Measurements from ENCODE around the gene ANXA2.

The ANXA2 gene

DNA sequence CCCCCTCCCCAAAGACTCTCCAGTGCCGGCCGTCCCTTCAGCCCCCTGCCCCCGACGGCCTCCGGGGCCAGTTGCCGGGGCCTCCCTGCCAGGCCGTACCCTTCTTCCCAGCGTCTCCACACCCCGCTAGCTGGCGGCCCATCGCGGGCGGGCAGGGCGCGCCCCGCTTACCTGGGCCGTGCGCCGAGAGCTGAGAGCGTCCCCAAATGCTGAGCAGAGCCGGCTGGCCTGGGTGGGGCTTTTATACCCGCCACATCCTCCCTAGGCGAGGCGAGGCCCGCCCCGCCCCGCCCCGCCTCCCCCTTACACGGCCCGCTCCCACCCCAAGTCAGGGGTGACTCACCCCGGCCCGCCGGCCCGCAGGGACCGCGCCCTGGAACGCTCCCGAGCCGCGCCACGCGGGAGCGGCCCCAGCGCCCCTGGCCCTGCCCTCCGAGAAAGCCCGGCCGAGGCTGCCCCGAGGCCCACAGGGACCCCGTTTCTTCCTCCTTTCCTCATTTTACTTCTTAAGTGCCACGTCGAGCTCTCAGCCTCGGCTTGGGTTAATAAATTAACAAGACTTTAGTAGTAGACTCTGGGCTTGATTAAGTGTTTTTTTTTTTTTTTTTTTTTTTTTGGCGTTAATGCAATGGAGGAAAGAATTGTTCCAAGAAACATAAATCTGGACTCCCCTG lies at the start of gene ANXA2:
TSS of gene ANXA2 (minus strand) at position 215 of the 674 bp plus-strand sequence. CDS start 11,911 bp downstream, outside the sequence.
- intact Hi-C loops (cut with DNase I): no loop called here
- DNase-seq: peak in 34 of 42 donors; percentile 6 to 83 (median 38)

DNA sequence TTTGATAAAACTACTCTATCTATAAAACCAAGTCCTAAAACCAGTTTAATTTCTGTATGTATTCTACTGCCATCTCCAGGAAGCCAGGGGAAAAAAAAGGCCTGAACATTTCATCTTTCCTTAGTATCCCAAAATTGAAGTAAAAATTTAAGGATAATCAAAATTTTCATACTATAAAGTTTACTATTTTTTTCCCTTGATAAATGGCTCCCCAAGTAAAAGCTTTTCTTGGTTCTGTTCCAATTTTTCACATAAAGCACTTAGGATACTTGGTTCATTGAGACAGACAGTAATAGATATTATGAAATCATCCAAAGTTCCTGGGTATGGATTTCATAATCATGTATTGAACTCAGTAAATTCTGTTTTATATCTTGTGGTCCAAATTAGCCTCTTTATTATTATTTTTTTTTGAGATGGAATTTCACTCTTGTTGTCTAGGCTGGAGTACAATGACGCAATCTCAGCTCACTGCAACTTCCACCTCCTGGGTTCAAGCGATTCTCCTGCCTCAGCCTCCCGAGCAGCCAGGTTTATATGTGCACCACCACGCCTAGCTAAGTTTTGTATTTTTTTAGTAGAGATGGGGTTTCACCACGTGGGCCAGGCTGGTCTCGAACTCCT lies 46.6 kb upstream of the ANXA2 start:
- intact Hi-C loops (cut with DNase I): loop anchor here (10.0 kb wide), 1 partner anchor 80 kb away; no protein-coding TSS in a partner anchor
- no peak for DNase-seq

DNA sequence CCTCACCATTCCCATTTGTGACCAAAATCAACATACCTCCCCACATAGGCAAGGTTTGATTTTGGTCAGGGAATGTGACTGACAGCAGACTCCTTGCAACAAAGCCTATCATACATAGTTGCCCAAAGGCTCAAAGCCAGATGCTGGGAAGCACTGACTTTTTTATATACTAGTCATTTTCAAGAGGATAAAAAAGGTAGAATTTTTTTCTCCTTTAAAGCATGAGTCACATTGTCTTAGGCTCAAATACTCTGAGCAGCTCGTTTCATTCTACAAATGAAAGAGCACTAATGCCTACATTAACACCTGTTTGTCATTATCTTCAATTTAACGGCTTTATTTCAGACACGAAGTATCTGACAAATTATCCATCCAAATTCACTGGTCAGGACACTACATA lies 45.0 kb upstream of the ANXA2 start:
- no peak for DNase-seq
- intact Hi-C loops (cut with DNase I): loop anchor here (10.0 kb wide), 1 partner anchor 78 kb away; no protein-coding TSS in a partner anchor

DNA sequence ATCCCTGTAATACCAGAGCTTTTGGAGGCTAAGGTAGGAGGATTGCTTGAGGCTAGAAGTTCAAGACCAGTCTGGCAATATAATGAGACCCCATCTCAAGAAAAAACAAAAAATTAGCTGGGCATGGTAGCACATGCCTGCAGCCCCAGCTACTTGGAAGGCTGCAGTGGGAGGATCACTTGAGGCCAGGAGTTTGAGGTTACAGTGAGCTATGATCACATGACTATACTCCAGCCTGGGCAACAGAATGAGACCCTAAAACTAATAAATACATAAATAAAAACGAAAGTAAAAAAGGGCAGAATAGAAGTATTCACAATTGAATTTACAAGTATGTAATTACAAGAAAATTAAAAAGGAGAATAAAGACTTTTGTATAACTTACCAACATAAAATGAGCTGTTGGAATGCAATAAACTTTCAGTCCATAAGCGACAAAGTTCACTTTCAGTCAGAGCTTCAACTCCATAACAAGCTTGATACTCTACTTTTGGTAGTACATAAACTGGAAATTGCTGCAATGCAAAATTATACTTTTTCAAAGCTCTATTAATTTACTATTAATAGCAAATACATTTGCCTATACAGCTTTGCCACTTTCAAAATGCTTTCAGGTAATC lies 44.4 kb upstream of the ANXA2 start:
- DNase-seq: no peak
- intact Hi-C loops (cut with DNase I): loop anchor here (10.0 kb wide), 1 partner anchor 77 kb away; no protein-coding TSS in a partner anchor

DNA sequence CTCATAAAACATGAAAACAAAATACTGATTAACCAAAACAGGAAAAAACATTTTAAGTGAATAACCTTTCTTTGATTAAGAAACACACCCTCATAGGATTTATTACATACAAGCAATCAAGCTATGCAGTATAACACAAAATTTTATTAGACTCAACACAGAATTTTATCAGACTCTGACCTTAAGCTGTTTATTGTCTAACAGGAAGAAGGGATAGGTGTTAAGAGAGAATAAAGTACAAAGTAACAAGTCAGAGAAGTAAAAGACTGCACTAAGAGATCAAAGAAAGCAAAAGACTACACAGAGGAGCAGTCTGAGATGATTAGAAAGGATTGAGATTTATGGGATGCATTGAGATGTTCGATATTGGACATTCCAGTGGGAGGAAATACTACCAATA lies 43.5 kb upstream of the ANXA2 start:
- intact Hi-C loops (cut with DNase I): loop anchor here (10.0 kb wide), 1 partner anchor 77 kb away; no protein-coding TSS in a partner anchor
- DNase-seq: no peak

DNA sequence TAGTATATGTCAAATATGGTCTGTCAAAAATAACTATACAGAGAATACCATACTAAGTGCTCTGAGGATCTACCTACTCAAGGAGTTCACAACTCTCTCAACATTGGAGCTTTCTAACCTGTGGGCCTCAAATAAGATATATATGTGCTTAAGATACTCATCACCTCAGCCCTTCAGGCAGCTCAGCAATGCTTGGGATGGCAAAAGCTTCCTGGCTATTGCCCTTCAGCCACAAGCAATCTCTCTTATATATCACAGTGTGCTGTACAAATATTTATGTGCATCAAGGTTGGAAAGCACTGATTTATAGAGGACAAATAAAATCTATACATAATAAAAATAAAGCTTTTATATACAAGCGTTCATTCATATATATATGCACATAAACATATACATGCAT lies 40.9 kb upstream of the ANXA2 start:
- no peak for DNase-seq
- intact Hi-C loops (cut with DNase I): no loop called here

DNA sequence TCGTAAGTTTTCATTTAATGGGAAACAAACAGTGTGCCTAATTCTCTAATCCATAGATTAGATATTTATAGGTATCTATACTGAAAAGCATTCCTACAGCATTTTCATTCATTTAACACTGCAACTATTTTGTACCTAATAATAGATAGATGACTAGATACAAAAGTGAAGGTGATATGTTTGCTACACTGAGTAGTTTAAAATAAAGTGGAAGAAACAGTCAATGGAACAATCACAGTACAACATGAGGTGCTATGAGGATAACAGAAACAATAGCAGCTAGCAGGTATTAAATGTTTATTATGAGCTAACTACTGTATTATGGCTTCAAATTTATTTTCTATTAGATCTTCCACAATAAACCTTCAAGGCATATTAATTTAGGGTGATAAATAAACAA lies 31.1 kb upstream of the ANXA2 start:
- intact Hi-C loops (cut with DNase I): no loop called here
- DNase-seq: no peak

DNA sequence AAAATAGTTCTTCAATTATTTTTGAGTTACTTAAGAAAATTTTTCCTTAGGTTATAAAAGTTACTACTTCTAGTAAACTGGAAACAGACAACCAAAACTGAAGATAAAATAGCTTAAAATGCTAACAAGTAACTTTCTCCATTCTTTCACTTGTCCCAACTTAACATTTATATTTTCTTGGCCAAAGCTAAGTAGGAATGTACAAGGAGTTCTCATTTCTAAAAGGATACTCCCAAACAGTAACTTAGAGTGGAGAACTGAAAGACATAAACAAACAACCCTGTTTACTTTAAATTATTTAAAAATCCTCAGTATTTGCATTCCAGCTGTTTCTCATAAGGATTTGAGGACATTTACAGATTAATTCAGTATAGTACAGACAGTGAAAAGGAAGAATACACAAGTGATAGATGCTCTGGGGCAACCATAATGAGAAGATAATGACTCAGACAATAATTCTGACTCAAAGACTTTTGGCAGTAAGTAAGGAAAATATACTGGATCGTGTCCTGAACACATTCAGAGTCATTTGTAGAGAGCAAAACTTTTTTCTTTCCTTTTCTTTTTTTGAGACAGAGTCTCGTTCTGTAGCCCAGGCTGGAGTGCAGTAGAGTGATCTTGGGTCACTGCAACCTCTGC lies 29.2 kb upstream of the ANXA2 start:
- intact Hi-C loops (cut with DNase I): no loop called here
- no peak for DNase-seq

DNA sequence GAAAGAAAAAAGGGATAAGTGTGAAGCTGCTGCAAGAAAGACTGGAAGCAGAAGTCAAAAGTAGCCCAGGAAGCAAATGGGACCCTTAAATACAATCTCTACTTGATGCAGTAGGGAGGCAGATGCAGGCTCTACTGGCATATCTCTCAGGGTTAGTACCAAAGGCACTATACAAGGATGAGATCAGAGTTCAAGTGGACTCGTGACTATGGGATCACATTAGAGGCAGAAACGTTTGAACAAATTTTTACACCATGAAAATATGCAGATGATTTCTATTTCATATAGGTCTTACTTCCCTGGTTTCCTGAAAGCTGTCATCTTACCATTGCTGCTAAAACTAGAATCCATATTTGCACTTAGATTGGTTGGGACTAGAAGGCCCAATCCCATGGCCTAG lies 27.7 kb upstream of the ANXA2 start:
- intact Hi-C loops (cut with DNase I): no loop called here
- DNase-seq: no peak

DNA sequence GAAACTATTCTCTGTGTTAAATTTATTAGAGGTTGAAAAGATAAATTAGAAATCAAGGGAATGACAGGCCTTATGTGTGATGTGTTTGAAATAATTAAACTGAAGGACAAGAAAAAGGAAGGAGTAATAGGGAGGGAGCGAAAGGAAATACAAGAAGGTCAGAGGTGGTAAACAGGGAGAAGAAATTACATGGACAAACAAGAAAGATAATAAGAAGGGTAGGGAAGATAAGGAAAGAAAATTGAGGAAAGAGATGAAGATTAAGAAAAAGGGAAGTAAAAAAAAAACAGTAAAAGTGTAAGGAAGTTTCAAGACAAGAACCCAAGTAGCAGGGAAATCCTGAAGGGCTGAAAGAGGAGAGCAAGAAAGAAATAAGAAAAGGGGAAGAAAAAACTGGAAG lies 26.2 kb upstream of the ANXA2 start:
- intact Hi-C loops (cut with DNase I): no loop called here
- DNase-seq: no peak

DNA sequence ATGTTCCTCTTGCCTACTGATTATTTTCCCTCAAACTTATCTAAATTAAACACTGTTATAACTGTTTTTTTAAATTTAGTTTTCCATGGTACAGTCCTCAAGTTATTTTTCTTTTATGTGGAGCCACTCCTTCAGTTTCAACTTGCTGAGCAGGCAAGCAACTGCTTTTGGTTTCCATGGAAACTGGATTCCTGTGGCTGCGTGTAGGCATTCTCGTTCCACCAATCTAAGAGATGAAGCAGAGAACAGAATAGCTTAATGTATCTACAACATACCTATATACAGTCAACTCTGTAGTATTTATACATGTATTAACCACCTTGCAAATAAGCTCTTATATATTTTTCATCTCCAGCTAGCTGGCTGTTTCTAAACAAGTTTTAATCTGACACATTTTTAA lies 25.8 kb upstream of the ANXA2 start:
- DNase-seq: peak in 30 of 42 donors; percentile 7 to 77 (median 42)
- intact Hi-C loops (cut with DNase I): no loop called here

DNA sequence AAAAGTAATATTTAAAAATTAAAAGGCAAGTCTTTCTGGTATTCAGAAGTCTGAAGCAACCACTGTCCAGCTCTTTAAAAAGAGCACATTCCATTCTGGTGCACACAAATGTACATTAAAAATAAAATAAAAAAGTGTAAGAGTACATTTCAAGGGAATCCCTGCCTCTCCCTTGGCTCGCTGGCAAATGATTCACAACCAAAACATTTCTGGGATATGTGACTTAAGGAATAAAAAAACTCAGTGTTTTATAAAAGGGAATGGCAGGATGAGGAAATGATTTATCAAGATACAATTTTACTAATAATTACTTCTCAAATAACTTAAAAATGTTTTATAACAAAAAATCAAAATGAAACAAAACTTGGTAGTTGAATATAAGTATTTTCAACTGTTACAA lies 23.8 kb upstream of the ANXA2 start:
- intact Hi-C loops (cut with DNase I): no loop called here
- DNase-seq: no peak

DNA sequence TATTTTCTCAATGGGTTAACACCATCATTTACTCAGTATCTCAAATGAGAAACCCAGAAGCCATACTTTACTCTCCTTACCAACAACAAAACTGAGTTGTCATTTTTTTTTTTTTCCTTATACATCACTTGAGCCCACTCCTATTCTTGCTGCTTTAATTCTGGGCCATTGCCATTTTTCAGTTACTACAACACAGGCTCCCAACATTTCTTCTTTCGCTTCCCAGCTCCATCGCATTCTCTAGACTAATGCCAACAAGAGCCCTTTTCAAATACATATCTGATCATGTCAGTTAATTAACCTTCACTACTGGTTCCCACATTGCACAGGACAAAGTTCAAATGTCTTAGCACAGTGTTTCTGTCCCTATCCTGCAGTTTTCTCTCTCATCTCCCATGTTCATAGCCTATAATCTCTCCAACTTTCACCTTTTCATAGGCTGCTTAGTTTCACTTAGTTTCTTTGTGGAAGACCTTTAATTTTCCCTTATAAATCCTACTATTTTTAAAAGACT lies 22.5 kb upstream of the ANXA2 start:
- intact Hi-C loops (cut with DNase I): no loop called here
- no peak for DNase-seq

DNA sequence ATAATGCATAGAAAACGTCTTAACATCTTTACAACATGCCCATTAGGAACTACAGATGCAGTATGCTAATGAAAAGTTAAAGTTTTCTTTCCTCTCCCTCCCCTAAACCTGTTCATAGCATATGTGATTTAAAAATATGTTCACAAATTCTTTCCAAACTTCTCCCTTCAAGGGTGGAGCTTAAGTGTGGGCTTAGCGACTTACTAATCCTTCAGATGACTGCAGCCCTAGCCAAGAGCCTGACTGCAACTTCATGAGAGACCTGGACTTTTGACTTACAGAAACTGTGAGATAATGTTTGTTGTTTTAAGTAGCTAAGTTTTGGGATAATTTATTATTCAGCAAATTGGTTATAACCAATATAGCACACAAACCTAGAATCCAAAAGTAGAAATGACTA lies 22.0 kb upstream of the ANXA2 start:
- no peak for DNase-seq
- intact Hi-C loops (cut with DNase I): no loop called here

DNA sequence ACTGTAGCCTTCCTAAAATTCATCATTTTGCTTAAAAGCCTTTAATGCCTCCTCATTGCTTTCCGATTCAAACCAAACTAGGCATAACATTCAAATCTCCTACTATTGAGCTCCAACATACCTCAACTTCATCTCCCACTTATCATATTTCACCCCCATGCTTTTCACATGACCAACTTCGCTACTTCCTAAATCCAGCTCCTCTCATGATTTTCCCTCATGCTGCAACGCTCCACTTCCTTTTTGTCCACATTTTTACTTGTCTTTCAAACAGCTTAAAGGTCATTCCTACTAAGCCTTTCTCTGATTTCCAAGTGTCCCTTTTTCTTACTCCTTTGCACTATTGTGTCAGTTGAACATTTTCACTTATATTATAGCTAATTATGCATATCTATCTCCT lies 20.3 kb upstream of the ANXA2 start:
- DNase-seq: no peak
- intact Hi-C loops (cut with DNase I): no loop called here

DNA sequence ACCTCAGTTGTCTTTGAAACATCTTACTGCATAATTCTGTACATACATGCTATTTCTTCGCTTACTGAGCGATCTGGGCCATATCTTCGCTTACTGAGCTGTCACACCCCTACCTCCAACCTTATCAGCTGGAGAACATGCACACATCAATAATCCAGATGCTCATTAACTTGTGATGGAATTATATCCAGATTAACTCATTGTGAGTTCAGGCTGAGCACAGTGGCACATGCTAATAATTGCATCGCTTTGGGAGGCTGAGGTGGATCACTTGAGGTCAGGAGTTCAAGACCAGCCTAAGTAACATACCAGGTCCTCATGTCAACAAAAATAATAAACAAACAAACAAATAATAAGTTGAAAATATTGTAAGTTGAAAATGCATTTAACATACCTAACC lies 19.3 kb upstream of the ANXA2 start:
- intact Hi-C loops (cut with DNase I): no loop called here
- no peak for DNase-seq

DNA sequence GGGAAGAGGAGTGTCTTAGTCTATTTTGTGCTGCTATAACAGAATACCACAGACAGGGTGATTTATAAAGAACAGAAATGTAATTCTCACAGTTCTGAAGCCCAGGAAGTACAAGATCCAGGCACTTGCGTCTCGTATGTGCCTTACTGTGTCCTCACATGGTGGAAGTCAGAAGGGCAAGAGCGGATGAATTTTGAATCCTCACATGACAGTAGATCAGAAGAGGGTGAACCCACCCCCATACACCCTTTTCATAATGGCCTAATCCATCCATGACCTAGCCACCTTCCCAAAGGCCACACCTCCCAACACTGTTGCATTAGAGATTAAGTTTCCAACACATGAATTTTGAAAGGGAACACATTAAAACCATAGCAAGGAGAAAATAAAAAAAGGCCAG lies 18.7 kb upstream of the ANXA2 start:
- DNase-seq: no peak
- intact Hi-C loops (cut with DNase I): no loop called here

DNA sequence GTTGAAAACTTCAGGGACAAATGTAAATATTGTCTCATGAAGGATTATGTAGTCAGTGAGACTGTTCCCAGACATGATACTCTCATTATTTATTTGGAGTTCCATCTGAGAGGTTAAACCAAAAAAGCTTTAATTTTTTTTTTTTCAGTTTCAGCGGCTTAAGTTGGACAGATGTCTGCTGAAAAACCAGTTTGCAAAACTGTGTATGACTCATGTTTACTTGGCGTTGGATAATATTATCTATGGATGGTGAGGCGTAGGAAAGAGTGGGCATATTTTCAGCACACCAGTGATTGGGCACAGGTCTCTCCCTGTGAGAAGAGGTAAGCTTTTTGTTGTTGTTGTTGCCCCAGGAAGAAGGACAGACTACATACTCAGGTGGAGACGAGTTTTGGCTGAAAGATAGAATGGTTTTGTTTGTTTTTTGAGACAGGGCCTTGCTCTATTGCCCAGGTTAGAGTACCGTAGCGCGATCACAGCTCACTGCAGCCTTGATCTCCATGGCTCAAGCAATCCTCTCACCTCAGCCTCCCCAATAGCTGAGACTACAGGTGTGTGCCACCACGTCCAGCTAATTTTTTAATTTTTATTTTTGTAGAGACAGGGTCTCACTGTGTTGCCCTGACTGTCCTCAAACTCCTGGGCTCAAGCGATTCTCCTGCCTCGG lies 16.4 kb upstream of the ANXA2 start:
- intact Hi-C loops (cut with DNase I): no loop called here
- no peak for DNase-seq

DNA sequence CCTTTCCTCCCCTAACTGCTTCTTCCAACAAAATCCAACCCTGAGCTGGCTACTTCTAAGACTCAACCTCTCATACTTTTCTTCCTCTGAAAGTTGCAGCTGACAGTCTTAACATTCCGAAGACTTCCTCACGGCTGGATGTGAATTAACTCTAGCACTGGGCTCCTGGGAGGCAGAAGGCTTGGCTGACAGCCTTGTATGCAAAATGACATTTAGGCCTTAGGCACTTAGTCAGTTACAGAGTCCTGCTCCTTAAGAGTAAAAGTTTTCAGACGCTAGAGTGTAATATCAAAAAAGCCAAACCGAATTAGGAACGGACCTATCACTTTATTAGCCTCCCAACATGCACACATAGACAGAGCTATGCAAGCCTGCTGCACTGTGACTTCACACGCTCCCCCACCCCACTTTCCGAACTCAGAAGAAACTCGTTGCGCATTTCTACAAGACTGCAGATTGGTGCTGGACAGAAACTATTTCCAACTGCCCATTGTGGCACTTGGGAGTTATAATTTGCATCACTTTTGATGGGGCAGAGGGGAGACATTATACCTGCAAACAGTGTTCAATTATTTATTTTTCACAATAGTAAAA lies 15.5 kb upstream of the ANXA2 start:
- intact Hi-C loops (cut with DNase I): no loop called here

More for the DNA sequence above, 15.5 kb upstream of the ANXA2 start:
- DNase-seq: no peak
